ENCODE results near the gene CBR1. TPM values are rescaled to one million over a fixed set of nuclear protein-coding genes. Genes with fewer than 3 reads are reported as not detected.

The CBR1 gene
- total RNA-seq, 1 experiment from 2014 or later = 41.1 TPM

DNA sequence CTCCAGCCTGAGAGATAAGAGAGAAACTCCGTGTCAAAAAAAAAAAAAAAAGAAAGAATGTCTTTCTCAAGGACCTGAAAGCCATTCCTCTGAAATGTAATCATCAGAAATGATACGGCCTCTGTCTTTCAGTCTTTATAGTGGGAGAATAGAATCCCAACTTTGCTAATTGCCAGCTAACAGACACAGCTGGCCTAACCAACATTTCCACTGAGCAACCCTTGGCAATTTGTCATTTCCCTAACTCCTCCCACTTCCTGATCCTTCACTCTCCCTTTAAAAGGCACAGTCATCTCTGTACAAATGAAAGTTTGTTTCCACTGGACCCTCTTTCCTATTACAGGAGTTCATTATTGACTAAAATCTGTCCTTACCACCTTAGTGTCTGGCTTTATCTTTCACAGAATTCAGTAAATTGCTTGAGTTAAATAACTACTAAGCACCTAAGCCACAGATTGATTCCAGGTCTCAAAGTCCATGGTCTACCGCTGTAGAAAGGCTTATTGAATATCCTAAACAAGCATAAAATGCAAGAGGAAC, 4.3 kb upstream of the CBR1 start:
- CTCF ChIA-PET = no interaction called here
- H3K27ac Mint-ChIP-seq (ENCODE audit: unreplicated experiment) = peak overlapping the region; percentile 8
- no peaks in the 10 kb centered on the region for H3K36me3 ChIP-seq (ENCODE audit: control insufficient read depth, insufficient read depth, low read length)
- TF ChIP-seq, protein P1, sequence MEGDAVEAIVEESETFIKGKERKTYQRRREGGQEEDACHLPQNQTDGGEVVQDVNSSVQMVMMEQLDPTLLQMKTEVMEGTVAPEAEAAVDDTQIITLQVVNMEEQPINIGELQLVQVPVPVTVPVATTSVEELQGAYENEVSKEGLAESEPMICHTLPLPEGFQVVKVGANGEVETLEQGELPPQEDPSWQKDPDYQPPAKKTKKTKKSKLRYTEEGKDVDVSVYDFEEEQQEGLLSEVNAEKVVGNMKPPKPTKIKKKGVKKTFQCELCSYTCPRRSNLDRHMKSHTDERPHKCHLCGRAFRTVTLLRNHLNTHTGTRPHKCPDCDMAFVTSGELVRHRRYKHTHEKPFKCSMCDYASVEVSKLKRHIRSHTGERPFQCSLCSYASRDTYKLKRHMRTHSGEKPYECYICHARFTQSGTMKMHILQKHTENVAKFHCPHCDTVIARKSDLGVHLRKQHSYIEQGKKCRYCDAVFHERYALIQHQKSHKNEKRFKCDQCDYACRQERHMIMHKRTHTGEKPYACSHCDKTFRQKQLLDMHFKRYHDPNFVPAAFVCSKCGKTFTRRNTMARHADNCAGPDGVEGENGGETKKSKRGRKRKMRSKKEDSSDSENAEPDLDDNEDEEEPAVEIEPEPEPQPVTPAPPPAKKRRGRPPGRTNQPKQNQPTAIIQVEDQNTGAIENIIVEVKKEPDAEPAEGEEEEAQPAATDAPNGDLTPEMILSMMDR (IDR thresholded peaks at IDR 0.05; ENCODE audit: insufficient read depth in 1 of 2, low read depth in 1 of 2, low read length in 1 of 2, severe bottlenecking in 1 of 2, unreplicated experiment in 1 of 2) = no peak
- POLR2A ChIA-PET = interaction anchor here (0.7 kb wide), 1 partner anchor 254 kb away, joined by 8 read pairs; no protein-coding TSS in a partner anchor
- intact Hi-C loops (cut with micrococcal nuclease; ENCODE audit: unreplicated experiment) = no loop called here
- peaks cover 22% of the 10 kb centered on the region for H3K36me3 Mint-ChIP-seq (ENCODE audit: insufficient read depth, unreplicated experiment)
- peaks cover 22% of the 10 kb centered on the region for H3K4me1 Mint-ChIP-seq (ENCODE audit: low read depth, unreplicated experiment)
- H3K4me3 ChIP-seq (ENCODE audit: low read depth, low read length) = no peak overlapping the region
- peak overlapping the region; percentile 33 for H3K4me3 Mint-ChIP-seq (ENCODE audit: unreplicated experiment)
- peaks cover 13% of the 10 kb centered on the region; the same call in 1 of the 2 replicates for H3K9me3 ChIP-seq
- H3K4me1 ChIP-seq = peaks cover 14% of the 10 kb centered on the region; the same call in 1 of the 2 replicates
- H3K27me3 ChIP-seq (replicated peaks; ENCODE audit: control insufficient read depth, insufficient read depth, low read length) = no peaks in the 10 kb centered on the region
- peaks cover 18% of the 10 kb centered on the region for H3K9me3 Mint-ChIP-seq (ENCODE audit: unreplicated experiment)
- DNase-seq = no peak
- no TSS peak for BruUV-seq (replicated peaks)
- no peaks in the 10 kb centered on the region for H3K27me3 Mint-ChIP-seq (ENCODE audit: insufficient read depth, unreplicated experiment)

GRCh38 chr21:36068748-36069398, 951 bp upstream of the CBR1 start:
- intact Hi-C loops (cut with micrococcal nuclease; ENCODE audit: unreplicated experiment) = no loop called here
- H3K36me3 ChIP-seq (ENCODE audit: control insufficient read depth, insufficient read depth, low read length) = no peaks in the 10 kb centered on the region
- DNase-seq = no peak
- no peaks in the 10 kb centered on the region for H3K27me3 Mint-ChIP-seq (ENCODE audit: insufficient read depth, unreplicated experiment)
- peaks cover 31% of the 10 kb centered on the region for H3K4me1 Mint-ChIP-seq (ENCODE audit: low read depth, unreplicated experiment)
- peaks cover 6% of the 10 kb centered on the region; the same call in 1 of the 2 replicates for H3K4me1 ChIP-seq
- BruUV-seq (replicated peaks) = no TSS peak
- H3K4me3 ChIP-seq (ENCODE audit: low read depth, low read length) = no peak overlapping the region
- POLR2A ChIA-PET = interaction anchor here (2.0 kb wide), 1 partner anchor 9 kb away, joined by 23 read pairs; the partner anchor contains the start of gene SETD4
- H3K27me3 ChIP-seq (replicated peaks; ENCODE audit: control insufficient read depth, insufficient read depth, low read length) = no peaks in the 10 kb centered on the region
- peaks cover 13% of the 10 kb centered on the region; the same call in 1 of the 2 replicates for H3K9me3 ChIP-seq
- CTCF ChIA-PET = interaction anchor here (0.6 kb wide), 1 partner anchor 1541 kb away, joined by 3 read pairs; no protein-coding TSS in a partner anchor
- peaks cover 28% of the 10 kb centered on the region for H3K36me3 Mint-ChIP-seq (ENCODE audit: insufficient read depth, unreplicated experiment)
- no peak overlapping the region for H3K27ac Mint-ChIP-seq (ENCODE audit: unreplicated experiment)
- H3K9me3 Mint-ChIP-seq (ENCODE audit: unreplicated experiment) = peaks cover 9% of the 10 kb centered on the region
- H3K4me3 Mint-ChIP-seq (ENCODE audit: unreplicated experiment) = peak overlapping the region; percentile 93
- TF ChIP-seq, protein P1 (IDR thresholded peaks at IDR 0.05; ENCODE audit: insufficient read depth in 1 of 2, low read depth in 1 of 2, low read length in 1 of 2, severe bottlenecking in 1 of 2, unreplicated experiment in 1 of 2) = no peak

GRCh38 chr21:36070999-36071398, 1.2 kb downstream of the CBR1 start:
- TF ChIP-seq, protein P1 (IDR thresholded peaks at IDR 0.05; ENCODE audit: insufficient read depth in 1 of 2, low read depth in 1 of 2, low read length in 1 of 2, severe bottlenecking in 1 of 2, unreplicated experiment in 1 of 2) = no peak
- no peaks in the 10 kb centered on the region for H3K36me3 ChIP-seq (ENCODE audit: control insufficient read depth, insufficient read depth, low read length)
- ChIA-PET CTCF (no interaction called here), POLR2A (interaction anchor here (2.0 kb wide), 1 partner anchor 11 kb away, joined by 23 read pairs; the partner anchor contains the start of gene SETD4)
- Mint-ChIP-seq H3K36me3 (ENCODE audit: insufficient read depth, unreplicated experiment) (peaks cover 28% of the 10 kb centered on the region), H3K27me3 (ENCODE audit: insufficient read depth, unreplicated experiment) (no peaks in the 10 kb centered on the region), H3K4me1 (ENCODE audit: low read depth, unreplicated experiment) (peaks cover 21% of the 10 kb centered on the region), H3K9me3 (ENCODE audit: unreplicated experiment) (peaks cover 9% of the 10 kb centered on the region), H3K4me3 (ENCODE audit: unreplicated experiment) (peak overlapping the region; percentile 93), H3K27ac (ENCODE audit: unreplicated experiment) (no peak overlapping the region)
- no peaks in the 10 kb centered on the region for H3K27me3 ChIP-seq (replicated peaks; ENCODE audit: control insufficient read depth, insufficient read depth, low read length)
- 0 out of 2 replicates have a peak overlapping the region, but pooled peaks have one; percentile 1 for H3K4me3 ChIP-seq (ENCODE audit: low read depth, low read length)
- no peaks in the 10 kb centered on the region for H3K4me1 ChIP-seq
- peaks cover 13% of the 10 kb centered on the region; the same call in 1 of the 2 replicates for H3K9me3 ChIP-seq
- BruUV-seq (replicated peaks) = no TSS peak
- DNase-seq = no peak
- intact Hi-C loops (cut with micrococcal nuclease; ENCODE audit: unreplicated experiment) = no loop called here

All from Caco-2 (cell line).